8988T (cell line): ENCODE results near the gene PTPRM.

Experiments used
- DNase-seq: peaks from one replicate; pipeline ENCODE4 v3.0.0; 2011

PTPRM gene

DNA sequence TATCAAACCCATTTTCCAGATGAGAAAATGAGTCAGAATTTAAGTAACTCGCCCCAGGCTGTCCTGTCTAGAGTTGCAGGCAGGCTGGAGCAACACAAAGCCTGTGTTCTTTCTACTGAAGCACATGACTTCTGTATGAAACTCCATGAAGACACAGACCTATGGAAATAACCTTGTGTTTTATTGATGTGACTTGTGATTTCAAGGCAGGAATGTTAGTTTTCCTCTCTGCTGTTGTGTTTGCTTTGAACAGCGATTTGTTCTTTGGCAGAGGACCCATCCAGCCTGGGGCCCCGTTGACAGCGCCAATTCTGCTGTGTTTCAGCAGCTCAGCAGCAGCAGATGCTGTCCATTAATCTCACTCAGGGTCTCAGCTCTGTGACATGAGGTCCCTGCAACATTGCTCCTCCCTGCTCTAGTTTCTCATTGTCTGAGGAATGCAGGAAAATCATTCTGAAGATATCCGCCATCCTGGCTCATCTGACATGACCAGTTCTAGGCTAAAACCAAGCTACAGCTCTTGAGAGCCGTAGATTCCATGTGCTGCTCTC lies 697.8 kb downstream of the PTPRM start:
- DNase-seq, result no peak

DNA sequence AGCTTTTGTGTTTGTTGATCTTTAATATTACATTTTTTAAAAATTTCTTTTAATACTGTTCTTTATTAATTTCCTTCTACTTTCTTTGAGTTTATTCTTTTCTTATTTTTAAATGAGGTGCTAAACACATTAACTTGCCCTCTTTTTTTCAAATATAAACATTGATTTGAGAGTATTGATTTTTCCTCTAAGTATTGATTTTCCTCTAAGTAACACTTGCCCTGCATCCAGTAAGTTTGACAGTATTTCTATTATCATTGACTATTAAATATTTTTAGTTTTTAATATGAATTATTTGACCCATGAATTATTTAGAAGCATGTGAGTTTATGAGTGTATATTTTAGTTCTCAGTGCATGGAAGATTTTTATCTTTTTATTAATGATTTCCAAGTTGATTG lies 705.1 kb downstream of the PTPRM start:
- DNase-seq, result no peak

DNA sequence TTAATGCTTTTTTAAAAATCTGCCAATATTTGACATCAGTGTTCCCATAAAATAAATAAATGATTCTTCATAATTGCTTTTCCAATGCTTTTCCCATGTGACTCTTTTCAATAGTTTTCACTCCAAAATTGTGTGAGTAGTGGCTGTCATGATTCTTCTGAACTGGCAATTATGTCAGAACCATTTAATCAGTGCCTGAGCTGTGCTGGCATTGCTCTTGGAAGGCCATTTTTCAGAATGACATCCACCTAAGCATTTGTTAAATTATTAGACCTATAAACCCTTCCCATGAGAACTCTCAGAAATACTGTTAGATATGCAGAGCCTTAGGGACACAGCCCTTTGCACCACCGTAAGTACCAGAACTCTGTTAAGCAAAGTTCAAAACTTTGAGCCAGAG lies 707.3 kb downstream of the PTPRM start:
- no peak for DNase-seq

DNA sequence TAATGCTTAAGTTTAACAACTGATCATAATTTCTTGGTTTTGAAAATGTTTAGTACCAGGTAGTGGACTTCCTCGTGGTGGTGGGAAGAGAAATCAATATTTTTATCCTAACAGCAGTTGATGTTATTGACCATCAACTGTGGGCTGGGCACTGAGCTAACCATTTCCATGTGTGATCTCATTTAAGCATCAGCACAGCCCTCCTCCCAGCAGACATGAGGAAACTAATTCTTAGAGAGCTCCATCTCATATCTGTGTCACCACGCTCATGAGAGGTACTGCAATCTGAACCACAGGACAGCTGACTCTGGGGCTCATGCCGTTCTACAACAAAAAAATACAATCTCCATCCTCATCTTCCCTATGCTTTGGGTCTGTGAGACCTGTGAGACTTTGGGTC lies 709.3 kb downstream of the PTPRM start:
- no peak for DNase-seq

DNA sequence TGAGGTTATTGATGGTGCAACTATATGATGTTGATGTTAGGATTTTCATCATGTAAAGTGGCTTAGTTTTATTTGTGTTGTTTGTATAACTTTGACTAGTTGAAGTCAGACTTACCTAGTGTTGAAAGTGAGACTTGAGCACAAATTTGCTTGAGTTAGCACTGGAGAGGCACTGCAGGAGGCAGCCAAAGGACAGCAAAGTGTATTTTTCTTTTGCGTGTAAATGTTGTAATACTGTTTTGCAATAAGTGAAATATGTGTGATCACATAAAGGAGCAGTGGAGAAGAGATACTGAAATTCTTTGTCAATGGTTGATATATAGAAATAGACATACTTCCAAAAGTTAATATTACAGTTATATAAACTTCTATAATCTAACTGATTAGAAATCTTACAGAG lies 710.2 kb downstream of the PTPRM start:
- DNase-seq, result no peak

DNA sequence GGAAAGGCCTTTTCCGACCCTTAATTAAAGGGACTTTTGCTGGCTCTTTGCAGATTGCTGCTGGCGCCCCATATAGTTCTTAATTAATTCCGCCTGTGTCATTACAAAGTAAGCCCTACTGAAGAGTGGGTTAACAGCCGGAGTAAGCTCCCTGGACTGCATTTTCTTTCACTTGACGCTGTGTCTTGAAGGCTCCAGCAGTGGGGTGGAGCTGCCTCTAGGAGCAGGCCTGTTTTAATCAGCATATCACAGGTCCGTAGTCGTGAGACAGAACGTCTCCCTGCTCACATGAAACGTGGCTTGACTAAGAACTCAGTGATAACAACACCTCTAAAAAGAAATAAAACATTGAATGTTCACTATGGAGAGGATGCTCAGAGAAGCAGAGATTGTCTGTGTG lies 712.2 kb downstream of the PTPRM start:
- no peak for DNase-seq

DNA sequence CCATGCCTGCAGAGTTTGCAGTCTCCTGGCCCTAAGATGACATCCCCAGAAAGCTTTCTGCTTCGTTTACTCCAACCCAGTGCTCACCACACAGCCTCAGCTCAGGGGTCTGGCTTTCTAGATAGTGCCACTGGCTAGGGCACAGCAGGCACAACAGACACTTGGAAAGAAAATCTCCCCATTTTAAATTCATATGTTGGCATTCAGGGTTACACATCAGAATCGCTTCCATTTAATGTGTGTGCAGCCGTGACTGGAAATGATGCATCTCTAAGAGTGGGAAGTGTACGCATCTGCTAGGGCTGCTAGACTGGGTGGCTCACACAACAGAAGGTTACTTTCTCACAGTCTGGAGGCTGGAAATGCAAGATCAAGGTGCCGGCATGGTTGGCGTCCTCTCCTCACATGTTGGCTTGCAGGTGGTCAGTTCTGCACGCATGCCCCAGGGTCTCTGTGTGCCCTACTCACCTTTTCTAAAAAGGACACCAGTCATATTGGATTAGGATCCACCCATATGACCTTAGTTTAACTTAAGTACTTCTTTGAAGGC lies 712.7 kb downstream of the PTPRM start:
- DNase-seq, result no peak

DNA sequence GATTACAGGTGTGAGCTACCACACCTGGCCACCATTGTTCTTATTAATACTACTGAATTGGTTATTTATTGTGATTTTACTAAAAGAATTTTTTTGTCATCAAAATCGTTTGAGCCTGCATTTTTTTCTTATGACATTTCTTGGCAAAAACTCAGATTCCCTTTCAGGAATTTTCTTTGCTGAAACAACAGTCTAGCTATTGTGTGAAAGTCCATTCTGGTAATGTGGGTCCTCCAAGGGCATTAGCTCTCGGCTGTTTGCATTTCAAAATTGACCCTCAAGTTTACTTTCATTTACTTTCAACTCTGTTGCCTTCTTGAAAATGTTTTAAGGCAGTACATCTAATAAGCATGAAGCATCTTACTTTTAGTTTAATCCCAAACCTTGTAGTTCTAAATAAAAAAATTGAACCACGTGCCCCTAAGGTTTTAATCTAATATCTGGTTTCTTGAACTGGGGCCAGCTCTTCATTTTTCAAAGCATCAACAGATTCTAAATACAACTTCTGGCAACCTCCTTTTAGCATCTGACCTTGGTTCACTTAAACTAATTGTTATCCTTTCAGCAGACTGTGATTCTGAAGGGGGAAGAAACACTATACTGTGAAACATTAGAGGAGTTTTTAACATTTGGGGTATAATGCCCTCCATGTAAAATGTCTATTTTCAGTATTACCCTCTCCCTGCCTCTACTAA lies 716.9 kb downstream of the PTPRM start:
- no peak for DNase-seq

DNA sequence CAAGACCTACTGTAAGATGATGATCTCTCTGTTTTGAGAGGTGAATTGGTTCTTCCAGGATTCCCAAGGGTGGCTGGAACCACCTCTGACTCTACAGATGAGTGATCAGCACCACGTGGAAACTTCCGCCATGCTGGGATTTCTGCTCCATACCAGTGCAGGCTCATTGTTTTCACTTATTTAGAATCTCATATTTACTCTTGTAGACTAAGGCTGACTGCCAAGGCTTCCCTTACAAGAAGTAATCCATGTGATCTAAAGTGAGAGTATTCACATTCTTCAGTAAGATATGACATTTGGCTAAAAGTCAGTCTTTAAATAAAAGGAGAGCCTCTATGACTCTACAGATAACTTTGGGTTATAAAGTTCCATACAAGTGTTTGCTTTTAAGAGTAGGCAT lies 719.2 kb downstream of the PTPRM start:
- DNase-seq, result no peak

DNA sequence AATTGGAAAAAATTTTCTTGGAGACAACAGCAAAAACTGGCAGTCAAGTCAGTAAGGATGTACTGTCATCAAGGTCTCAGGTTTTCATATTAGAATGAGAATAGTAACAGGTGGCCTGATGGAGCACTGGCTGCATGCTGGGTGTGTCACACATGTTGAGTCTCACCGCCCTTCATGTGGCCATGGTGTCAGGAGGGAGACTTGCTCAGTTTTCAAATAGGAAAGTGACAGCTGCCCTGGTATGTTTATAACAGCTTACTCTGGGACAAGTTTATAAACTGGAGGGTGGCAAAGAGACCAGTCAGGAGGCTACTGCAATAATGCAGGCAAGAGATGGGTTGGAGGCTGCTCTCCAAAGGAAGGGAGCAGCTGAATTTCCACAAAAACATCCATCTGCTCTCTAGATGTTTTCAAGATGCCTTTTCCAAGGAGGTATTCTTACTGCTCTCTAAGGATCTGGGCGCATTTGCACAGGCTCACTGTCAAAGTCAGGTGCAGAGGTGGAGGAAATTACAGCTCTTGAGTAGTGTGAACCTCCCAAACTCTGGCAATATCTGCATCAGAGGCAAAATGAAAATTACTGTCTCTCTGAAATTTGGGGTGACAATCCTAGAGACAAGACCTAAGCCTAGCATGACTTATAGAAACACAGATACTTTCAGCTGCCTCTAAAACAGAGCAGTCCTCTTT lies 720.2 kb downstream of the PTPRM start:
- no peak for DNase-seq

DNA sequence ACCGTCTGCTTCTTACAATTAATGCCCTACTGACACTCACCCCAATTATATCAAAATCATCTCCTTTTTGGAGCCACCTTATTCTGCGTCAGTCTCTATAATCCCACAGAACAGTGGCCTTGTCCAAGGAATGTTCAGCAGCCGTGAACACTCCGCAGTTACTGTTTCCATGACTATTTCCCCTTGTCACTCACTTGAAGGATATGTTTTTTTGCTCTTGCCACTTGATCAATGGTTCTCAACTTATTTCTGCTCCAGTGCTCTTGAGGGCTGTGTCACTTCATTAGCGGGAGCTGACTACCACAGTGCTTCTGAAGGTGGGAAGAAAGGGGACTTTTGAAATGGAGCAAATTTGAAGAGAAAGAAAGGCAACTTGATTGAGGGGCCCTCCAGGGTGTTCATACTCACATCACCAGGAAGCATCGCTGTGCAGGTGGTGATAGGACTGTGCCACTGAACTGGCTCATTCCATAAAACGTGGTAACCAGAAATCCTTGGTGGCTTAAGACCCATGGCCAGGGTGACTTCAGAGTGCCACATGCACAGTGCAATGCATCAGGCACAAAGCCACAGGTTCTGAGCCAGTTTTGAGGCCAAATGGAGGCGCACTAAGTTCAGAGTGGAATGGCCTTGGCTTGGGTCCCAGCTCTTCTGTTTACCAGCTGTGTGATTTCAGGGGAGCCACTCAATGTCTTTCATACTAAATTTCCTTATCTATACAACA lies 721.5 kb downstream of the PTPRM start:
- DNase-seq, result no peak

DNA sequence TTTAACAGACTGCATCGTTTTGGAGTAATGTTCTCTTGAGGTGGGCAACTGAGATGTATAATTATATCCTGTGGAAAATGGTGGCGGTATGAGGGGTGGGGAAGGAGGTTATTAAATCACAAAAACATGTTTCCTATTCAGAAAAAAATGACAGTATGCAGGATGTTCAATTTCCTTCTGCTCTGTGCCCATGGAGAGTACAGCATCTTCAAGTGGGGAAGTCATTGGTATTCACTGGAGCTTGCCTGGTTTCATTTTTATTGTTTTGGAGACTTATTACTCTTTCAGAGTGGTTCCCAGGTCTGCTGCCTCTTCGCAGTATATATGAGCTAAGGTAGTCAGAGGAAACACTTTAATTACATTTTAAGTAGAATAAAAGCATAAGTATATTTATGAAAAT lies 723.3 kb downstream of the PTPRM start:
- DNase-seq, result no peak

DNA sequence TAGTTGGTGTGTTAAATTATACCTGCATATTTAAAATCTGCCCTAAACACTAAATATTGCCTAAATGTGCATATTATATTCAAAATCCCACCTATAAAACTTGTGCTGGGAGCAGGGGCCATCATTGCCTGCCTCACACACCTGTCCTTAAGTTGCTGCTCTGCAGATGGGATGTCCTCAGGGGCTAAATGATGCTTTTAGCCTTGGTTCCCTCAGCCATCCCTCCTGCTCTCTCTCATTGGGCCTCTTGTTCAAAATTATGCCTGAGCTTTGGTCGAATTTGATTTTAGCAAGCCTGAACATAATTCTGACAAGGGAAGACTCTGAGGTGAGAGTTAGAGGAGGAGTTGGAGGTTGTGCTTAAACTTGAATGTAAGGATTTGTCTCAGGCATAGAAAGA lies 723.8 kb downstream of the PTPRM start:
- no peak for DNase-seq

DNA sequence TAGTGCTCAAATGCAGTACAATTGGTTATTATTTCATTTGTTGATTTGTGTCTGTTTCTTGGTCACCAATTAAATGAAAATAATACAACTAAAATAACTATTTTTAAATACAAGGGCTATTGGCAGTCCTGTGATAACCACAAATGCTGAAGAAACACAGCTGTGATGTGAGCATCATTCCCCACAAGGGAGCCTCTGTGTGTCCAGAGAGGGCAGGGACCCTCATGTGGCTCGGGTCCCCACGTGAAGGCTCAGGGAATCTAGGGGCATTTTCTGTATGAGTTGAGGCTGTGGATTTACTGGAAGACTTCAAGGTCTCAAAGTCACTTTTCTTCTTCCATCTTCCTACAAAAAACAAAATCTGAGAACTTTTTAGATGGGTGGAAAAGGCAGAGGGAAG lies 726.1 kb downstream of the PTPRM start:
- DNase-seq, result no peak

DNA sequence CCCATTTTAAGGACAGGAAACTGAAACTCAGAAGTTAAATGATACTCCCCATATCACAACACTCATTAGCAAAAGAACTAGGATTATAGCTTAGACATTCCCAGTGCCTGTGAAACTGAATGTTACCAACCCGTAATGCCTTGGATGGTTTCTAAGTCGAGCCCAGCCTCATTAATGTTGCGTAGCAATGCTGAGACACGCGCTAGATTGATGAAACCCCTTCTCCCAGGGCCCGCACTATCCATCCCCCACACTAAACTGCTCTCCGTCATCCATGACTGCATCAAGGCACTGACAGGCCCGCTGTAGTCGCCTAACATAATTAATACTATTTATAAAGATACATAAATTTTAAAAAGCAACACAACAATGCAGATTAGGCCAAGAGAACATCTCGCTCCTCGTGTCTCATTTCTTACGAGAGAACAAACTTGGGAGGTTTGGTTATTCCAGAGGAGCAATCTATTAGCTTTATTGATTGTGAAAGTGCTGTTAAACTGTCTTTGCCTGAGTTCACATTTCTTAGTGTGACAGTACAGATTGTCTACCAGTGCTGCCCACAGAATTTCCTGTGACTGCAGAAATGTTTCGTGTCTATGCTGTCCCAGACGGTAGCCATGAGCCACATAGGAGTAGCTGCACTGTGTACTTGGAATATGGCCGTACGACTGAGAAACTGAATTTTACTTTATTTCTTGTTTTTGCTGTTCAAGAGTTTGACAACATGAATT lies 729.9 kb downstream of the PTPRM start:
- DNase-seq, result no peak

DNA sequence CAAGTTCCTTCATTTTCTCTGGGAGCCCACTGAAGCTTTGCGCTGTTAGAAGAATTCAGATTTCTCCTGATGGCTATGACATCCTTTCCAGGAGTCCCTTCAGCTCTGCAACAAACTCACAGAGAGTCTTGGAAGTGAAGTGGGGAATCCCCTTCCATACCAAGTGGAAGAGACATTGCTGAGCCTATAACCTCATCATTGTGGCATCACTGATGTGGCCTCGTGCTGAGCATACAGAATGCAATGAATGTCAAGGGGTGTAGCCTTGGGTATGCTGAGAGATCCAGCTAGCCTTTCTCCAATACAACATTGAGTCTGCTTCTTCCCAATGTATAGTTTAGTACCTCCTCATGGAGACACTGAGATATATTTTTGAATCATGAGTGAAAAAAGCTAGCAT lies 731.1 kb downstream of the PTPRM start:
- DNase-seq, result no peak

DNA sequence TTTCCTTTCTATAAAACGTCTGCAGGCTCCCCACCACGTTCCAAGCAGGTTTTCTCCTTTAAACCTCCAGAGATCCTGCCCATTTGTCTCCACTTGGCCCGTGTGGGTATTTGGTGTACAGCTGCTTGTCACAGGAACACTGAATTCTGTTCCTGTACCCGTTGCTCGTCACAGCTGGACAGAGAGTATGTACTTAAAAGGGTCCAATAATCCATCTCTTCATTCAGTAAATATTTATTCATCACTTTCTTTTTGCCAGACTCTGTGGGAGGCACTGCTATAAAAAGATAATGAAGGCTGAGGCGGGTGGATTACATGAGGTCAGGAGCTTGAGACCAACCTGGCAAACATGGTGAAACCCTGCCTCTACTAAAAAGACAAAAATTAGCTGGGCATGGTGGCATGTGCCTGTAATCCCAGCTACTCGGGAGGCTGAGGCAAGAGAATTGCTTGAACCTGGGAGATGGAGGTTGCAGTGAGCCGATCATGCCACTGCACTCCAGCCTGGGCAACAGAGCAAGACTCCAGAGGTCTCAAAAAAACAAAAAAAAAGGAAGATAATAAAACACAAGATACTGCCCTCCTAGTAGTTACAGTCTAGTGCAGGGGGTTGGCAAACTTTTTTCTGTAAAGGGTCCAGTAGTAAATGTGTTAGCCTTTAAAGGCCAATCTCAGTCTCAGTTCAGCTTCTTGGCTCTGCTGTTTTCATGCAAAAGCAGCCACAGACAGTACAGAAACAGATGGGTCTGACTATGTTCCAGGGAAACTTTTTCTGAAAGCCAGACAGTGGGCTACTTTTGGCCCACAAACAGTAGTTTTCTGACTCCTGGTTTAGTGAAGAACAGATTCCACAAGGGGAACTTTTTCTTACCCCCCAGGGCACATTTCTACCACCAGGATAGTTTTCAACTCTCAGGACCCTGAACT lies 732.2 kb downstream of the PTPRM start:
- DNase-seq, result no peak

DNA sequence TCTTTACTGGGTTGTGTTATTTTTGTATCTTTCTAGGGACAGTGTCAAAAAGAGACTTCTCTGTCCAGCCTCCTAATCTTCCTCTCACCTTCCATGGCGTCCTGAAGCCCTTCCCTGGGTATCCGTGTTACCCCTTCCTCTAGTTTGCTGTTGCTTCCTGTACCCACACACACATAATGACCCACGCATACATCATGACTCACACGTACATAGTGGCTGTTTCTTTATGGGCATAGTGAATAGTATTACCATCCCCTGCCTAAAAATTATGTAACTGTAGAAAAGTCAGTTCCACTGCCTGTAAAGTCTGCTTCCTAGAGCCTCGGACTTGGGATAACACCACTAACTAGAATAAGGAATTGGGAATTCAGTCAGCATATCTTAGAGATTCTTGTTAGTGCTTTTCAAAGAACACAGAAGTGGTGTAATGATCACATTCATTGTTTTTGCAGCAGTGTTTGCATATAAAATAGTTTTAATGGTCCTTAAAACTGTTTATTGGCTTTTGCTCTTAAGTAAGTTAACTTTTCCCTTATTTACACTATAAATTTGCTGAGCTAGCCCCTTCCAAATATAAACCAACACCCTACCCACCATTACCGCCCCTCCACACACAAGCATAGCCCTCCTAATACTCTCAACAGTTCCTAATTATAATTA lies 733.8 kb downstream of the PTPRM start:
- DNase-seq, result no peak

DNA sequence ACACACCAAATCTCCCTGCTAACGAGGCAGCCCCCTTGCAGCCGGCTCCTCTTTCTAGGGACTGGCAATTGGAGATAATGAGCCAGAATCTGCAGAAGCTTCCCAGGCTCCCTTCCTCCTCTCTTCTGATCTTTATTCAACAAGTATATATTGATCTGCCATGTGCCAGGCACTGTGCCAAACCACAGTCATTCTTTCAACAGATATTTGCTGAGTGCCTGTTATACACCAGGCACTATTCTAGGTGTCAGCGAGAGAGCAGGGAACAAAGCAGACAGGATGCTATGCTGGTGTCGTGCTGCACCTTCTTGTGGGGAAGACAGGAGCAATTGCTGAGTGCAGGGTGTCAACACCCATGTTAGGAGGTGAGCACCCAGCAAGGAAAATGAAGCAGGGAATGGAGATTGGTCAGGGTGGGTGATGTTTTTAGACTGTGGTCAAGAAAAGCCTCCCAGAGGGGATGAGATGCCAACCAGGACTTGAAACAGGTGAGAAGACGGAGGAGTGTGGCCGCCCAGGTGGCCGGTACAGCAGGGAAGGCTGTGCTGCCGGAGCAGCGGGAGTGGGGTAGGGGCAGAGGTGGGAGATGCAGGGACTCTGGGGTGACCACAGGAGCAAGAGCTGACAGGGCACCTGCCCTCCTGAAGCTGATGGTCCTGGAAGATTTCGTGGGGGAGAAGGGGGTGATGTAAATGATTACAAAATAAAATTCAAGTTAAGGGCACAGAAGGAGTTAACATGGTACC lies 734.5 kb downstream of the PTPRM start:
- DNase-seq, result no peak

DNA sequence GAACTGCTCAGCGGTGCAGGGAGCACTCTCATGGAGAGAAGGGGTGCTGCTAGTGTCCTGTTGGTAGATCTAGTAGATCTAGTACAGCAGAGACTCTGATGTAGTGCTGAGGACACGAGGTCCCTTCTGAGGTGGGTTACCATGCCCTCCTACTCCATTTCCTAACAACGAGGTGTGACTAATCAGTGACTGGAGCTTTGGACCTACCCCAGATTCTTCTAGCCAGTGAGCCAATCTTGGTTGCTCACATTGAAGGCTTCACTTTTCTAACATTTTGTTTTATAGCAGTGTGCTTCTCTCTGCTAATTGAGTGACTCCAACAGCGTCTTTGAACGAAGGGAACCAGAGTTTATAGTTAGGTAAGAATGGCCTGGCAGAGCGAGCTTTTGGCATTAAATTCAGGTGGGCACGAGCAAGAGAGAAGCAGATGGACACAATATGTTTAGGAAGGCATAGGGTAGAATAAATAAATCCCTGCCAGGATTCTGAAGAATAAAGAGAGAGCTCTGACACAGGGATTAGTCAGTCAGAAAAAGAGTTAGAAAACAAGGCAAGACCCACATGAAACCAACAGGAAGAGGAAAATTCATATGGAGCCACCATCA lies 736.1 kb downstream of the PTPRM start:
- DNase-seq, result no peak
